Embryonic facial prominence (tissue), 1 donor: ENCODE measurements around the gene MYORG.

Experiments used
- DNase-seq: peaks from one replicate; pipeline ENCODE4 v3.0.0-alpha.2; 2016; ENCODE audit errors: extremely low spot score

Gene MYORG

GRCh38 chr9:34332076-34332964 lies 44.4 kb downstream of the MYORG start:
- no peak for DNase-seq

GRCh38 chr9:34331196-34331595 lies 45.5 kb downstream of the MYORG start:
- DNase-seq: no peak

- peak; percentile 100 for DNase-seq
These were observed 47.5 kb downstream of the MYORG start, which contains the start of the genes KIF24 and NUDT2 for GRCh38 chr9:34328987-34329832. Gene KIF24, minus strand, starts transcription at chr9:34329268. Its CDS starts 17,922 bp downstream, at chr9:34311346. Gene NUDT2, plus strand, starts transcription at chr9:34329569. Its CDS starts 9,471 bp downstream, at chr9:34339040.

- DNase-seq: no peak
These were observed 48.2 kb downstream of the MYORG start for GRCh38 chr9:34328500-34328986.

- DNase-seq: no peak
These were observed 50.0 kb downstream of the MYORG start for GRCh38 chr9:34326690-34327089.

GRCh38 chr9:34322899-34323591 lies 53.7 kb downstream of the MYORG start:
- DNase-seq: no peak

GRCh38 chr9:34321451-34321850 lies 55.2 kb downstream of the MYORG start:
- no peak for DNase-seq

GRCh38 chr9:34318163-34318790 lies 58.4 kb downstream of the MYORG start:
- DNase-seq: no peak

GRCh38 chr9:34317436-34317835 lies 59.3 kb downstream of the MYORG start:
- DNase-seq: no peak
